HG02938 (cell line): ENCODE measurements around the gene ADGRB2.

Experiments used
- ATAC-seq: cut with Tn5 transposase; IDR thresholded peaks from one replicate; pipeline ENCODE4 v1.9.1; 2021; ENCODE audit warnings: mild to moderate bottlenecking, moderate library complexity; ENCODE audit not compliant: unreplicated experiment

ADGRB2 gene, protein sequence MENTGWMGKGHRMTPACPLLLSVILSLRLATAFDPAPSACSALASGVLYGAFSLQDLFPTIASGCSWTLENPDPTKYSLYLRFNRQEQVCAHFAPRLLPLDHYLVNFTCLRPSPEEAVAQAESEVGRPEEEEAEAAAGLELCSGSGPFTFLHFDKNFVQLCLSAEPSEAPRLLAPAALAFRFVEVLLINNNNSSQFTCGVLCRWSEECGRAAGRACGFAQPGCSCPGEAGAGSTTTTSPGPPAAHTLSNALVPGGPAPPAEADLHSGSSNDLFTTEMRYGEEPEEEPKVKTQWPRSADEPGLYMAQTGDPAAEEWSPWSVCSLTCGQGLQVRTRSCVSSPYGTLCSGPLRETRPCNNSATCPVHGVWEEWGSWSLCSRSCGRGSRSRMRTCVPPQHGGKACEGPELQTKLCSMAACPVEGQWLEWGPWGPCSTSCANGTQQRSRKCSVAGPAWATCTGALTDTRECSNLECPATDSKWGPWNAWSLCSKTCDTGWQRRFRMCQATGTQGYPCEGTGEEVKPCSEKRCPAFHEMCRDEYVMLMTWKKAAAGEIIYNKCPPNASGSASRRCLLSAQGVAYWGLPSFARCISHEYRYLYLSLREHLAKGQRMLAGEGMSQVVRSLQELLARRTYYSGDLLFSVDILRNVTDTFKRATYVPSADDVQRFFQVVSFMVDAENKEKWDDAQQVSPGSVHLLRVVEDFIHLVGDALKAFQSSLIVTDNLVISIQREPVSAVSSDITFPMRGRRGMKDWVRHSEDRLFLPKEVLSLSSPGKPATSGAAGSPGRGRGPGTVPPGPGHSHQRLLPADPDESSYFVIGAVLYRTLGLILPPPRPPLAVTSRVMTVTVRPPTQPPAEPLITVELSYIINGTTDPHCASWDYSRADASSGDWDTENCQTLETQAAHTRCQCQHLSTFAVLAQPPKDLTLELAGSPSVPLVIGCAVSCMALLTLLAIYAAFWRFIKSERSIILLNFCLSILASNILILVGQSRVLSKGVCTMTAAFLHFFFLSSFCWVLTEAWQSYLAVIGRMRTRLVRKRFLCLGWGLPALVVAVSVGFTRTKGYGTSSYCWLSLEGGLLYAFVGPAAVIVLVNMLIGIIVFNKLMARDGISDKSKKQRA (N-terminal part only)

DNA sequence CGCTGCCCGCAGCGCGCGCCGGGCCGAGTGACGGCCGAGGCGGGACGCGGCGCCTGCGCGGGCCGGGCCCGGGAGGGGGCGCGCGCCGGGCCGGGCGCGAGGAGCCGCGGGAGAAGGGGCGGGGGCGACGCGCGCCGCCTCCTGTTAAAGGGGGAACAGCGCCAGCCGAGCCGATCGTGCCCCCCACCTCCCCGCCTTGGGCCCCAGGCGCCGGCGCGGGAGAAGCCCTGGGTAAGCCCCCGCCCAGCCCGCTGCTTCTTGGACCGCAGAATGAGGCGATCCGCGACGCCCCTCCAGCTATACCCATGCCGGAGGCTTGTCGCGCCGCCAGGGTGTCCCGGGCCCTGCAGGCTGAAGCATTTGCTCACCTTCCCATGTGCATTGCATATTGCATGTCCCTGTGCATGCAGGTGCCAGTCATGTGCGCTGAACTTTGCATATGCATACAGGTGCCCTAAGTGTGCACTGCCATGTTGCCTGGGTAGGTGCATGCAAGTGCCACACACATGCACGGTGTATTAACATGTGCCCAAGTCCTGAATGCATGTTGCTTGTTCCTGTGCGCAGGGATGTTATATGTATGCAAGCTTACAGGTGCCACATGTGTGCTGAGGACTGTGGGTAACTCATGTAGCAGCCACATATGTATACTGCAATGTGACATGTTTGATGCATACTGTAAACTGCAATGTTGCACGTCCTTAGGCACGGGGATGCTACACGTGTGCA, at the start of gene ADGRB2:
TSS of gene ADGRB2 (minus strand) at position 29 of the 729 bp plus-strand sequence. CDS start 7,119 bp downstream, outside the sequence.
- ATAC-seq: no peak

DNA sequence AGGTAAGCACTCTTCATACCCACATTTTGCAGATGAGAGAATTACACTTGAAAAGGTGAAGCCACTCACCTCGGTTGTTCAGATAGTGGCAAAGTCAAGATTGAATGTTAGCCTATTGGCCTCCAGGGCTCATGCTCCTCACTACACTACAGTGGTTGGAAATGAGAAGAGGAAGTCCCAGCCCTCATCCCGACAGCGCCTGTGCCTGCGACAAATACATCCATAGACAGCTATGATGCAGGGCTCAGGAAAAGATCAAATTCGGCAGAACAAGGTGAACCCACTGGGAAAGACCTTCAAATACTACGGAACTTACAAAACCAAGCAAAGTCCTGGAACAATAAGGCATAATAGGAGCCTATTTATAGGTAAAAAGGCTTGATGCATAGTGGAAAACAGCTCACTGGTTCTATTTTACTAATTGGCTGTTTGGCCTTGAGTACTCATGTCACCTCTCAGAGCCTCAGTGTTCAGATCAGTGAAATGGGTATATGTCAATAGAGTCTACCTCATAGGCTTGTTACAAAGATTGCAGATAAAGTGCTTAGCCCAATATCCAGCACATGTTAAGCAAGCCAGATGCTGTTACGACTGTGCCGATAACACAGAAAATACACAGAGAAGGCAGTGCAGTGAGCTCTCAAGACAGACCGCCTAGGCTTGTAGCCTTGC, 48.2 kb upstream of the ADGRB2 start:
- ATAC-seq: no peak

DNA sequence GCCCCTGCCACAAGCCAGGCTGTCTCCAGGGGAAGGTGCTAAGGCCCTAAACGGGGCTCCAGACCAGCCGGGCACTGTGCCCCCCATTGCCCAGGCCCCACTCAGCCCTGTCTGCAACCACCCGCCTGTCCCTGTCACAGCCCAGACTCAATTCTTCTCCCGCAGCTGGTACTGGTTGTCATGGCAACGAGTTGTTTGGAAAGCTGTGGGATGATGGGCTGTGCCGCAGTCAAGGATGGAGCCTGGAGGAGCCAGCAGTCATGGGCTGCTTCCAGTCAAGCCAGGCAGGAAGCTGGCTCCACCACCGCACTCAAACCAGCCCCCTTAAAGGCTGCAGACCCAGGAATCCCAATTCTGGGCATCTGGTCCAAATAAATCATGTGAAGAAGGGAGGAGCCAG, 47.5 kb upstream of the ADGRB2 start:
- no peak for ATAC-seq

DNA sequence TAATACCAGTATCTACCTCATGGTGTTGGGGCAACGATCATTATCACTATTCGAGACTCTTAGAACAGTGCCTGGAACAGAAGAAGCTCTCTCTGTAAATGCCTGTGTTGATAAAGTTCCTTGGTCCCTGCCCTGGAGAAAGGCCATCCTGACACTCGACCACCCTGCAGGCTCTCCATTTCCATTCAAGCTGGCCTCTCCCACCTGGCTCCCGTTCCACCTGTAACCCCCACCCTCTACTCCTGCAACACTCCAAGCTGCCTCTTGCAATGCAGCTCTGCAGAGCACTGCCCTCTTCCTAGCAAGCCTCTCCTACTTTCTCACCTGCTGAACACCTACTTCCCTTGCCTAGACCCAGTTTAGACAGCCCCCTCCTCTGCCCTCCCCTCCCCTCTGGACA, 45.6 kb upstream of the ADGRB2 start:
- ATAC-seq: no peak

GRCh38 chr1:31807273-31808048, 43.3 kb upstream of the ADGRB2 start:
- ATAC-seq: no peak

DNA sequence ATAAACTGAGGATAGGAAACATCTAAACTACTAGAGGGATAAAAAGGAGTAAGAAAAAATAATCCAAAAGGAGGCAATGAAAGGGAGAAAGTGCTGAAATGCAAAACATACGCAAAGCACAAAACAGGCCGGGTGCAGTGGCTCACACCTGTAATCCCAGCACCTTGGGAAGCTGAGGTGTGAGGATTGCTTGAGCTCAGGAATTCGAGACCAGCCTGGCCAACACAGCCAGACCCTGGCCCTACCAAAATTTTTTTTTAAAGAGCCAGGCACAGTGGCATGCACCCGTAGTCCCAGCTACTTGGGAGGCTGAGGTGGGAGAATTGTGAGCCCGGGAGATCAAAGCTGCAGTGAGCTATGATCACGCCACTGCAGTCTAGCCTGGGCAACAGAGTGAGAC, 41.2 kb upstream of the ADGRB2 start:
- ATAC-seq: no peak

- ATAC-seq: no peak
Measured at GRCh38 chr1:31804098-31804497, 40.0 kb upstream of the ADGRB2 start.

- no peak for ATAC-seq
Measured at GRCh38 chr1:31803610-31804009, 39.5 kb upstream of the ADGRB2 start.

- ATAC-seq: no peak
Measured at GRCh38 chr1:31802190-31803150, 38.3 kb upstream of the ADGRB2 start.

DNA sequence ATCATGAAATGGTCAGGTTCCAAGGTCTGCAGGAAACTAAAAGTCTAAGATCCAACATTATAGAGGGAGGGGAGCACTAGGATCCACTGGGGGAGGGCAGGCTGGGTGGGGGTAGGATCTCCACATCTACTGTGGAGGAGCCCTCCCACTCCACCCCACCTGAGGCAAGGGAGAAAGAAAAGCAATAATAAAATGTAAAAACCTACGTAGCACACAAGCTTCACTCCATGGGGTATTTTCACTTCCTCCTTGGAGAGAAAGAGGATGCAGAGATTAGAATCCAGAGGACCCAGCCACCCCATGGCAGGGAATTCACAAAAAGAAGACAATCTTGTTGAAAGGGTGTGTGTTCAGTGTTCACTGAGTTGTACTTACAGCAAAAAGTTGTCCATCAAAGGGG, 37.3 kb upstream of the ADGRB2 start:
- no peak for ATAC-seq

GRCh38 chr1:31800674-31800967, 36.5 kb upstream of the ADGRB2 start:
- ATAC-seq: no peak

DNA sequence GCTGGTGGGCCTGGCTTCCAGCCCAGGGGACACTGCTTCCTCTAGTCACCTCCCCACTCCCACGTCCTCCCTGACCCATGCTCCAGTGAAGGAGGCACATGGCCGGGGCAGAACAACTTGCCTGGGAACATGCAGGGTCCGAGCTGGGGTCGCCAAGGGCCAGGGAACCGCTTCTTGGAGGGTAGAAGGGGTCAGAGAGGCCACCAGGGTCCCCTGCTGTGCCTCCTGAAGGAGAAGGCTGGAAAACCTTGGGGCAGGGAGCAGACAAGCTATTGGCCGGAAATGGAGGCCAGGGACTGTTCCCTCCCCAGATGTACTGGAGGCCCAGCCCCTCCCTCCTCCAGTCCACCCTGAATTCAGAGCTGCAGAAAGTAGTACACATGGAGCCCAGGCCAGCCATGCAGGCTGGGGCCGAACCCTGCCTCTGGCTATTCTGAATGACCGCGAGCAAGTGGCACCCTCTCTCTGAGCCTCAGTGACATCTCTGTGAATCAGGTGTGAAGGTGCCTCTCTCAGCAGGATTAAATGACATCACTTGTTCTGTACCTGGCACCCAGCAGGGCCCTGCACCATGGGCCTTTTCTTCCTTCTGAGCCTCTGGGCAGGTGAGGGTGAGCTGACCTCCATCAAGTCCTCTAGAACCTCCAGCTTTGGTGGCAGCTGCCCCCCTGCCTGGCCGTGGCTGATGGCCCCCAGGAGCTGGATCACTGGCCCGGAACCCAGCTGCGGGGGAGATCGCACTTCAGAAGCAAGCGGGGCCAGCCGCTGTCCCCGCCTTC, 35.9 kb upstream of the ADGRB2 start:
- ATAC-seq: no peak

DNA sequence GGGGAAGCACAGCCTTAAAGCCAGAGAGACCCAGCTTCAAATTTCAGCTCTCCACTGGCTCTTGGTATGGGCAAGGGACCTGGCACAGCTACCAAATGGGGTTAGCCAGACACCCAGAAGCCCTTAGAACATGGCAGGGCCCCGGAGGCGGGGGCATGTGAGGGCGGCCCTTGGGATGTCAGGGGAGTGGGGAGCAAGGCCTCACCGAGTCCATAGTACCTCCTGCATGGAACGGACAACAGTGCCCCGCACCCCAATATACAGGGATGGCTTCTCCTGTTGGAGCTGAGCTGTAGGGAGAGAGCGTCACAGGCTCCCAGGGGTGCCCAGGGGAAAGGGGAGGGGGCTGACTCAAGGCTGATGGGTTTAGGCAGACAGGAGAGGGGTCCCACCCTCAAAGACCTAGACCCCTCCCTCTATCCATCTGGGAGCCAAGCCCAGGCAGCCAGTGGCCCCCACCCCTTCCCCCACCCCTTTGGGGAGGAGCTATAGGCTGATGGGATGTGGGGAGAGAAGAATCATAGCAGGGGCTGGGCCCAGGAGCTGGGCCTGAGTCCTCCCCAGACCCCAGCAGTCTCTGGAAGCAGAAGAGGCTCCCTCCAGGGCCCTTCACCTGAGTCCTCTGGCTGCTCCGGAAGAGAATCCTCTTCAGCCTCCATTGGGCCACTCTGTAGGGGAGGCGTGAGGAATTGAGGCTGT, 35.2 kb upstream of the ADGRB2 start:
- no peak for ATAC-seq

DNA sequence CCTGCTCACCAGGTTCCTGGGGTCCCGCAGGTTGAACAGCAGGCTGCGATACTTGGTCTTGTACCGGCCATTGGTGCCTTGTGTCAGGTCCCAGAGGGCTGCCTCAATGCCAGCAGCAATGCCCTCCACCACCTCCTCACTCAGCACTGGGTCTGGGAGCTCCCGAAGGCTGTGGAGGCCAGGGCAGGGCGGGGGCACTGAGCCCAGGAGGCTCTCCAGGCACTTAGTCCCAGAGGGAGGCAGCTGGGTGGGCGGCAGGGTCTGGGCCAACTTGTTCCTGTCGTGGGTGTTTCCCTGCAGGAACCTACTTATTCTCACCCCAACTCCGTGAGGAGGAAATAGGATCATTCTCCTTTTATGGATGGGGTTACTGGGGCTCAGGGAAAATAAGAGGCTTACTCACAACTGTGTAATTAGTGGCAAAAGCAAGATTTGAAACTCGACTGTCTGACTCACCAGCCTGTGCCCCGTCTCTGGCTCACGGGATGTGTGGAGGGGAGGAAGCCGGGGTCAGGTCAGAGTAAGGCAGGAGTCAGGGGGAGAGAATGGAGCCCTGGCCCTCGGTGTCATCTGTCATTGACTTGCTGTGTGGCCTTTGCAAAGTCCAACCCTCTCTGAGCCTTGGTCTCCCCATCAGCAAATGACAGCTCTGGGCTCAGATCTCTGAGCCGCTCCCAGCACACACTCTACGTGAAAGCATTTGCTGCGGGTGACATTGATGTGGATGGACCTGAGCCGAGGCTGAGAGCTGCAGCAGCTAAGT, 34.5 kb upstream of the ADGRB2 start:
- no peak for ATAC-seq

GRCh38 chr1:31798086-31798432, 33.9 kb upstream of the ADGRB2 start:
- no peak for ATAC-seq

DNA sequence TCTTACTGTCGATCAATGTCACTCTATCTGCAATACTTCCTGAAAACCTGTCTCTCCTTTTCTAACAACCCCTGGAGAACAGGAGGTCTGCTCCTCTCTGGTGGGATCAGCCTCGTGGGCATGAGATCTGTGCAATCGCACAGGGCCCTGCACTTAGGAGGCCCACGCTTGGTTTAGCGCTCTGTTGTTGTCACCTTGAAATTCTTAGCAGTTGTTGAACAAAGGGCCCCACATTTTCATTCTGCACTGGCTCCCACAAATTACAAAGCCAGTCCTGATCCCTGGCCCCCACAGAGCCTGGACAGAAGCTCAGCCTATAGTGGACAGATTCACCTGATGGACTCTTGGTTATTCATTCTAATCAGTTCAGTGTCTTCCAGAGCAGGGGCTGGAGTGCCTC, 33.1 kb upstream of the ADGRB2 start:
- ATAC-seq: no peak

GRCh38 chr1:31796707-31797106, 32.6 kb upstream of the ADGRB2 start:
- no peak for ATAC-seq
